NCI-H1105 treated with DMSO at 0.1 percent for 48 hours (cell line): Measurements from ENCODE around the gene GID8.
"Not testable (repeated sequence)": the region's sequence is repeated elsewhere in the genome, so short reads cannot be mapped to it uniquely, and the experiment has no call there.

ENCODE experiments used
- DNase-seq: peaks from one replicate; lab custom pipeline; 2025; lab: John Stamatoyannopoulos, UW

The GID8 gene

DNA sequence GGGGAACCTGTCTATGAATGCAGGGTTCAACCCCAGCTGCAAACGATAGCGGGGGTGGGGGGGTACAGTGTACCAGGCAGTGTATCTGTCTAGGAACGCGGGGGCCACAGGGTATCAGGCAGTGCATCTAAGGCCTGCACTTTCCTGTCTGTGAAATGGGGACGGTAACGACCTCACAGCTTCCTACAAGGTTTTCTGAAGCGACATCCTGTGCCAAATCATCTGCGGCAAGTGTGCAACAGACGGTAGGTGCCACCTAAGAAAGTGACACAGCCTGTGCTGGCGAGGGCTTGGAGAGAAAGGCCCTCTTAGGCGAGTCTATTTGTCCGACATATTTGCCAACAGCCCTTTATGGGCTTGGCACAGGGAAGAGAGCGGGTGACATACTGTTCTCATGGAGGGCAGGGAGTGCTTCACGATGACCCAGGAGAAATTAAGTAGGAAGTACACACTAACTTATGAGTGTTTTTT is 15.5 kb upstream of the GID8 start:
- DNase-seq: no peak

DNA sequence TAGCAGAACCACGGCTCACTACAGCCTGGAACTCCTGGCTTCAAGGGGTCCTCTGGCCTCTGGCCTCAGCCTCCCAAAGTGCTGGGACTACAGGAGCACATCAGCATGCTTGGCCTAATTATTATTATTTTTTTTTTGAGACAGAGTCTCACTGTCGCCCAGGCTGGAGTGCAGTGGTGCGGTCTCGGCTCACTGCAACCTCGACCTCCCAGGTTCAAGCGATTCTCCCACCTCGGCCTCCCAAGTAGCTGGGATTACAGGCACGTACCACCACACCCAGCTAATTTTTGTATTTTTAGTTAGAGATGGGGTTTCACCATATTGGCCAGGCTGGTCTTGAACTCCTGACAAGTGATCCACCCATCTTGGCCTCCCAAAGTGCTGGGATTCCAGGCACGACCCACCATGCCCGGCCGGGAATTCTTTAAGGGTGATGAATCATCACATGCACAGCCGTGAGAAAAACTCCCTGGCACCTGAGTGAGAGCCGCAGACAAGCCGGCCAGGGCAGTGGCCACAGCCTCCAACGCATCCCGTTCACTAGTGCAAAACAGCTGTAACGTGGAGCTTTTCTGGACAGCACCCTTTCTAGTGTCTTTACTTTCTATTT is 14.8 kb upstream of the GID8 start:
- not testable (repeated sequence) for DNase-seq

DNA sequence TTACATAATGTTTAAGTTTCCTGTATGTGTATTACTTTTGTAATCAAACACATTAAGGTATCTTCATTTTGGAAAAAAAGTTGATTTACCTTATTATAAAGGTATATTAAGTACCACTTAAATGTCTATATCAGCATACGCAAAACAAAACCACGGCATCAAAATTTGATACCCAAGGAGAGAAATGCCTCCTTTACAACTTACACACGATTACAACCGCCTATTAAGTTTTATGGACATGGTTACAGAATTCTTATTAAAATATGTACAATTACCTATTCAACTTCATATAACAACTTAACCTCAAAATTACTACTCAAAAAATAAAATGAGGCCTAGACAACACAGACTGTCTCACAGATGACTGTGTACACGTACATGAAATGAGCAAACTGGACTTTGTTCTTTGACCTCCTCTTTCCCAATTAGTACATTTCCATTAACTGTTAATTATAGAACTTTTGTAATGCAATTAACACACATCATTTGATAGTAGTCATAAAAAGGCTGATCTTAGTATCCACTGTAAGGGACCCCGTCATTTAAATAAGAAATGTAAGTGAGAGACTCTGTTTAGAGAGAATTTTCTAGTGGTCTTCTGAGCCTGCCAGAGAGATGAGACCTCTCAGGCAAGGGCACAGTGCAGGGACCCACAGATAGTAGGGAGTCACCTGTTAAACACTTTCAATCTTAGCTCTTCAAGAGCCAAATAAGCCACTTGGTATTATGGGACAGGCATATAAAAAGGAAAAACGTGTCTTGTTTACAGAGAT is 14.1 kb upstream of the GID8 start:
- no peak for DNase-seq

DNA sequence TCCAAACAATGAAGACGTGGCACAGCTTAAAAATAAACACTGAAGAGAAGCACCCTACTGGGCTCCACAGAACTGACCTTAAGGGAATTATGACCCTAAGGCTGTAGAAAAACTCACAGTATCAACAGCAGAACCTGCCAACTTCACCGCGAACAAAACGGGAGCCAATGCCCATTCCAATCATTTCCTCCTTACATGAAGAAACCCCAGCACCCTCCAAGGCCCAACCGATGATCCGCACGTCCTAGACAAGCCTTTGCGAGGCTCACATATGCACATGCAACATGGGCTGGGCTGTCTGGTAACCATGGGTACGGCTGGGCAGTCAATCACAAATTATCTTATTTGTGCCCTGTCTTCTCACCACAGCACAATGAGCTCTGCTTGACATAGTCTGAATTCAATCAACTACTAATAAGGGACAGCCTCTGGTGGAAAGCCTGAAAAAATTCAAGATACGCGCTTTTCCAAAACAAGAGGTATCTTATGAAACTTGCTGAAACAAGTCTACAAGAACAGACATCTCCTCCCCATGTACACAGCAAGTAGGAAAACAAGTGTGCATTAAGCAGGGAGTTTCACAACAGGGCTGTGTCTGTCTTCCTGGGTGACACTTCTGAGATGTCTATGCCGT is 13.4 kb upstream of the GID8 start:
- no peak for DNase-seq

DNA sequence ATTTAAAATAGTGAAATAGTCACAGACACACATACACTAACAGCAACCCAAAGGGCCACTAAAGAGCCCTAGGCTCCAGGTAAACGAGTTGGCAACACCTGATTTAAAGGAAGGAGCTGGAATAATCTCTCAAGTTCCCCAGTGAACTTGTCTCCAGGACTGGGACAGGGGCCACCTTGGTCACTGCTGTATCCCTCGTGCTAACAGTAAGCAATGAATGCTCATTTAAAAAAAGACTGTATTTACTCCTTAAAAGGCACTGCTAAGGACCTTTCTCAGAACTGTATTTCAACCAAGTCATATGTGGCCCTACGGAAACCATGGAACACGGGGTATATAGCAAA is 12.9 kb upstream of the GID8 start:
- no peak for DNase-seq

DNA sequence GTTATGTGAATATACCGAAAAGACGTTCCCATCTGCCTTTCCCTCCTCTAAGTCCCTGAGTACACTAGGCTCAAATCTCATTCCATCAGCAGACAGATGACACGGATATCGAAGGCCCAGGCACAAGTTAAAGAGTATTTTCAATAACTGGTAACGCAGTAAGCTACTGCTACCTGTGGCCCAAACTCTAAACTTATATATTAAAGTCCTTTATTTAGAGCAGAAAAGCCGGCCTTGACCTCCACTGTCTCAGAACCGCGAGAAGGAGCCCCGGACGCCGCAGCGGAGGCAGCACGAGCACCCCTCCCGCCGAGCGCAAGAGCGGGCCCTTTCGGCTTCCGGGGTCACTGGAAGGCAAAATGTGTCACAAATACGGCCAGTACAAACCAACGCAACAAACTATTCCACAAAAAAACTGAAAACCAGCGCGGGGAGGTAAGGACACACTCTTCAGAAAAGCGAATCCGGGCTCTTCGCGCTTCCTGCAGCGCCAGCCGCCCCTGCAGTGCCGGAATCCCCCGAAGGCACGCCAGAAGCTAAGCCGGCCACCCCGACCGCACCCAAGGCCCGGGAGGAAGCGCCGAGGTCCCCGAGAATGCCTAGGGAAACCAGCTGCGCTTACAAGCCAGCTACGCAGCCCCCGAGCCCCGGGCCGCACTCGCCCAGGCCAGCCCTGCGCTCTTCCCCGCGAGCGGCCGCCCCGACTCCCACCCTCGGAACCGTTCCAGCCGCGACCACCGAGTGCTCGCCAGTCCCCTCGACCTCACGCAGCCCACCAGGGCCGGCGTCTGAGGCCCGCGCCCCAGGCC is 12.3 kb upstream of the GID8 start:
- DNase-seq: peak; percentile 9

DNA sequence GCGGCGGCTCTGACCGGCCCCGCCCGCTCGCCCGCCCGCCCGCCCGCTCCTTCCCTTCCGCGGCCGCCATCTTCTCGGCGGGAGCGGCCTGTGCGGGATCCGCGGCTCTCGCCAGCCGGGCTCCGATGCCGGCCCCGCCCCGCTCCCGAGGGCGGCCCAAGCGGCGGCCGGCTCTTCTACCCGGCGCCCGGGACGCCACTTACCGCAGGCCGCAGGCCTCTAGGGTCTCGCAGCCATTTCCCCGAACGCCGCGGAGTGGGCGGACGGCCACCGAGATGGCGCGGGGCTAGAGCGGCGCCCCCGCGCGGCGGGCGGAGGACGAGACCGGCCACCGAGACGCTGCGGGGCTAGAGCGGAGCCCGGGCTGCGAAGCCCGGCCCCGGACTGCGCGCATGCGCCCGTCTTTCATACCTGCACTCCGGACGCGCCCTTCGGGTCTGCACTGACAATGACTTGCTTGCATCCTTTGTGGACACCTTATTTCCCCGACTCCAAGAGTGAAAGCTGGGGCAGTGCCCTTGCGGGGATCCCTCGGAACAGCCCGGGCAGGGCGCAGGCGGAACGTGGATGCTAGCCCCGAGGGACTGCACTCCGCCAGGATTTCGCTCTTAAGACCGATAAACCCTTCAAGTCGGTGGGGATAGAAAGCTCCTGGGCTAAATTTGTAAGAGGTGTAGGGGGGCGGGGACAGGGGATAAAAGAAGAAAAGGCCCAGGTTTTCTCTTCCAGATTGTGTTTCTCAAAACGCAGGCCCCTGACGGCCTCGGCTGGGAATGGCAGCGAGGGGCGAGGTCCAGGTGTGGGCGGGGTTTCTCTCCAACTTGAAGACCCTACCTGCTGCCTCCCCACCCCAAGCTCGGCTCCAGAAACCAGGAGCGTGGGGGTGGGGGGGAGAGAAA is 11.5 kb upstream of the GID8 start, which contains the start of gene DIDO1:
Gene DIDO1 (minus strand): TSS at position 277 of the 899 bp plus-strand sequence.
- peak; percentile 89 for DNase-seq

DNA sequence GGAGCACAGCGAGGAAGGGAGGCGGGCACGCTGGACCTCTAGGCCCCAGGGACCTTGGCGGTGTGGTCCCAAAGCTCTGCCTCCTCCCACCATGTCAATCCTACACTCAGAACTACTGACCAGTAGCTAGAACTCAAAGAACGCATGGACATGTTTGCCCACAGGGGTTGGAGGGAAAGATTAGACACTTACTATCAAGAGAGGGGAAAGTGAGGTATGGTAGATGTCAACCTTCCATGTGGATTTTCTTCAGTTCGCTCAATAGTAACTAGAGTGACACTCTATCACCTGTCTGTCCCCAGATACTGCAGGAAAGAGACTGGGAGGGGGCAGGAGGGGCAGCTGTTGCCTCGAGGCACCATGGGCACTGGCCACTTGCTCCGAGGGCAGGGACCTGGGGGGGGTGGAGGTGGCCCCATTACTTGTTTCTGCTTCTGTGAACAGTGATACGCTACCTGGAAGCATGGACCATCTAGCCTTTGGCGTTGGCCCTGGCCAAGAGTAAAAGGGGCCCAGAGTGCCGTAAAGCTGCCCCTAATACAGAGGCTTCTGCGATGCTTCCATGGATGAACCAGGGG is 10.7 kb upstream of the GID8 start:
- DNase-seq: no peak

DNA sequence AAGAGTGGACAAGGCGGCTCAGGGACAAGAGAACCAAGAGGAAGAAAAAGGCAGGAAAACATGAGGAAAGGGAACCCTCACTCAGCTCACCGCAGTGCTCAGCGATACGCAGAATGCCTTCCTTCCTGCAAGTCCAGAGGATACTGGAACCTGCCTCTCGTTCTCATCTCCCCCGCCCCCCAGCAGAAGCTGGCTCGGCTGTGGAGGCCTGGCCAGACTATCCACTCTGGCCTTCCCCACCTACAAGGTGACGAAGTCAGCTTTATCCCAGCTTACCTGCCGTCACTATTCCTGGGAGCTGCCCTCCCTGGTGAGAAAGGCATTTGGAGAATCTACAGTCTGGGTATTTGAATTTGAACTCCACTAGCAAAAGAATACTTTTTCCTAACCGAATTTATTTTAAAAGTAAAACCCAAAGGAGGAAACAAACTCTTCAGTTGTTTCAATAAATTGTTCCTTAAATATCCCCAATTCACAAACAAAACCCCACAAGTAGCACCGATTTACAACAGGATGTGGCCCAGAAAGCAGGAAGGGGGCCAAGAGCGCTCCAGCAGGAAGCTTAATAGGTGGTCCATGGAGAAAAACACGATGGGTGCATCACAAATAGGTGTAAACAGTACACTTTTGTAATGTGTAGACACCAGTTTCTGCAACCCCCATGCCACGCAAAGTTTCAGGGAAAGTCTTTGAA is 9.6 kb upstream of the GID8 start:
- no peak for DNase-seq

DNA sequence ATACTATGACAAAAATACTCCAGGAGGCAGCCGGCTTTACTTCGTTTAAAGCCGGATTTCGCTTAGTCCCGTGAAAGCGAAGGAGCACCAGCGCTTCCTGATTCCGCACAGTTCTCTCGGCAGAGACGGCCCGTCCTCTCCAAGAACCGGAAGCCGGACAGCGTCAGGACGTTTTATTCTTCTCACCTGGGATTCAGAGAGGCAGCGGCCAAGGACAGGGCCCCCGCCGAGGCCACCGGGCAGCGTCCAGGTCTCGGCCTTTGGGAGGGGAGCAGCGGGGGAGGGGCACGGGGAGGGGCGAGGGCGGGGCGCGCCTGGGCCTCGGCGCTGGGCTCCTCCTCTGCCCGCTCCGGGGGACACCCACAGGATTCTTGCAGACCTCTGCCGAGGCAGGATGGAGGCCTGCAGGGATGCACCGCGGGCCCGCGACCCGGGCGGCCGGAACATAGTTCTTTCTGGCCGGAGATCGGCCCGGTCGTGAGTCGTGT is 8.9 kb upstream of the GID8 start:
- DNase-seq: no peak

DNA sequence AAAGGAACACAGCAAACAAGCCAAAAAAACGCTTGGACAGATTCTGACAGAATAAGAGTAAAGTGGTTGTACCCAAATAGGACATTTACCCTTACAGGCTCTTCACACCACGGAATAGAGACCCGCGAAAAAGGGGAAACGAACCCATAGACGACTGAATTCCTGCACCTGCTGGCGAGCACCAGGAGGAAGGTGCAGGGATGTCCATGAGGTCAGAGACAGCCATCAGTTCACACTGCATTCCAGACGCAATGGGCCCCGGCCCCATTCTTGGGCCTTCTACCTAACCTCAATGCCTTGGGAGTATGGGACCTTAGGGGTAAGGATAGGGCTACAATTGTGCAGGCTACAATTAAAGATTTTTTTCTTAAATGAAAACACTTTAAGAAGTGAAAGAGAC is 6.5 kb upstream of the GID8 start:
- no peak for DNase-seq

DNA sequence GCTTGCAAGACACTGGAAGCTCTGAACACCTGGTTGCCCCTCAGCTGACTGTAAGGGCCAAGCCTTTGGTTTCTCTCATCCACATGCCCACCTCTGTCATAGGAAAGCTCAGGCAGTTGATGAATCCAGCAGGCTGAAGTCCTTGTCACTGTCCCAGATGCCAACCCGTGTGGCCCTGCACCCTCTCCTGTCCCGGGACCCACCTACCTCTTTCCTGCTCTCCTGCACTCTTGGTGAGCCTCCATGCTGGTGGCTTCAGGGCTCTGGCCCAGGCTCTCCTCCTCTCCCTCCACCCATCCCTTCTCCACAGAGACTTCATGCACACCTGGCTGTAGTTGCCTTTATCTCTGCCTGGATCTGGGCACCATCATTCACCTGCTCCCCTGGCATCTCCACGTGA is 4.0 kb upstream of the GID8 start:
- DNase-seq: no peak

DNA sequence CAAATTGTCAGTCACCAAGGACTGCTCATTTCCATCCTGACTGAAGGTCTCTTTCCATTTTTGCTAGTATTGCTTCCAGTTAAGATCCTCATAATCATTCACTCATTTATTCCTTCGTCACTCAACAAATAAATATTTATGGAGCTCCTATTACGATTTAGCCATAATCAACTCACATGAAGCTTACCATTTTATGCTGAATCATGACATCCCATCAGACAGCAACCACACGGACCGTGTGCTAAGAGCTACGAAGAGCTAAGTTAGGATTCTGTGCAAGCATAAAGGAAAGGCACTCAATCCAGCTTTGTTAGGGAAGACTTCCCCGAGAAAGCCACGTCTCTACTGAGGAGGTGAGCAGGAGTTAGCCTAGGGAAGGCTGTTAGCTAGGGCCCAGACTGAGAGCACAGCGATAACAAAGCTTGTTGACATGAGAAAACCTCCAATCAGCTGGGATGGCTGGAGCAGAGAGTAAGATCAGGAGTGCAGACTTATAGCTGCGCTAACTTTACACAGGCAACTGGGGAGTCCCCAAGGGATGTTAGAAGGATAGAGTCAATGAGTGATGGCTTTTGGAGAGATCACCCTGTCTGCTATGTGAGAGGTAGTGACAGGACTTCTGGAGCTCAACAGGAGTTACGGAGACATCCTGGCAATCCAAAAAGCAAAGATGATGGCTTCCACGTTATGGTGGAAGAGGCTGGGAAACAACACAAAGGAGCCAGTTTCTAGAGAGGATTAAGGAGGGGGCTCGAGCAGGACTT is 2.6 kb upstream of the GID8 start:
- DNase-seq: no peak

DNA sequence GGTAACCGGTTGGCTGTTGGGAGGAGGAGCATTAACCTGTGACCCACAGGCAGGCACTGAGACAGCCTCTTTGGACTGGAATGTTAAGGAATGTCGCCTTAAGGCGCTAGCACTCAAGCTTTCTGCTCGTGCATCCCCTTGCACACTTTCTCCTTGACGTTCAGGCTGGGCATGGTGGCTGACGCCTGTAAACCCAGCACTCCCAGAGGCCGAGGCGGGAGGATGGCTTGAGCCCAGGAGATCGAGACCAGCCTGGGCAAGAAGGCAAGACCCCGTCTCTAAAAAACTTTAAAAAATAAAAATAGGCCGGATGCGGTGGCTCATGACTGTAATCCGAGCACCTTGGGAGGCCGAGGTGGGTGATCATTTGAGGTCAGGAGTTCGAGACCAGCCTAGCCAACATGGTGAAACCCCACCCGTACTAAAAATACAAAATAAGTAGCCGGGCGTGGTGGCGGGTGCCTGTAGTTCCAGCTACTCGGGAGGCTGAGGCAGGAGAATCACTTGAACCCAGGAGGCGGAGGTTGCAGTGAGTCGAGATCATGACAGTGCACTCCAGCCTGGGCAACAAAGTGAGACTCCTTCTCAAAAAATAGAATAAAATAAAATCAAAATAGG is 1.9 kb upstream of the GID8 start:
- DNase-seq: no peak

DNA sequence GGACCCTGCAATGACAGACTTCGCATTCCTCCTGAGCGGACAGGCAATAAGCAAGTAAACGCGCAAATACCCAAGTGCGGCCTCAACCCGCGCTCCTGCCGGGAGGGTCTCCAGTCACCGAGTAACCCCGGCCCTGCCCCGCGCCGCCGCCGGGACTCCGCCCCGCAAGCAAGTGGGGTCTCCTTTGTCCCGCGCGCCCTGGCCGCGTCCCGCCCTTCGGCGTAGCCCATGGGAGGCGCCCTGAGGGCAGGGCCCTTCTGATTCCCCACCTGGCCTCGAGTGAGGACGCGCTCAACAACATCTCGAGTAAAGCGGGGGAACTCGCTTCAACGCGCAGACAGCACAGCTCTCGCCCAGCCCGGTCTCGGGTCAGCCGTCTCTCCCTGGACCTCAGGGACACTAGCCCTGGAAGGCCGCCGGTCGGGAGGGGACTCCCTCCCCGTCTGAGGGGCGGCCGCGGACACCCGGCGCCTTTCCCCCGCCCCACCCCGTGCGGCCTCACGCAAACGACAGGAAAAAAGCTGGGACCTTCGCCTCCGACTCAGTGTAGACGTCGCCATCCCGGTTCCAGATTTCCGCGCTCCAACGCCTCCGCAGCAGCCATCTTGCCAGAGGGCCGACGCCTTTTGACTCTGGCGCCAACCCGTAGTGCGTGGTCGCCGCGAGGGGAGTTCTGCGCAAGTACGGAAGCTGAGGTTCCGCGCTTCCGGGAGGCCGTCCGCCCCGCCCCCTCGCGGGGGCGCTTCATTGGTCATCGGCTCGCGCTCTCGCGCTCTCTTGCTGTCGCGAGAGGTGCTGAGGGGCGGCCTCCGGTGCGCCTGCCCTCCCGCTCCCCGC is 461 bp upstream of the GID8 start:
- DNase-seq: peak; percentile 93

DNA sequence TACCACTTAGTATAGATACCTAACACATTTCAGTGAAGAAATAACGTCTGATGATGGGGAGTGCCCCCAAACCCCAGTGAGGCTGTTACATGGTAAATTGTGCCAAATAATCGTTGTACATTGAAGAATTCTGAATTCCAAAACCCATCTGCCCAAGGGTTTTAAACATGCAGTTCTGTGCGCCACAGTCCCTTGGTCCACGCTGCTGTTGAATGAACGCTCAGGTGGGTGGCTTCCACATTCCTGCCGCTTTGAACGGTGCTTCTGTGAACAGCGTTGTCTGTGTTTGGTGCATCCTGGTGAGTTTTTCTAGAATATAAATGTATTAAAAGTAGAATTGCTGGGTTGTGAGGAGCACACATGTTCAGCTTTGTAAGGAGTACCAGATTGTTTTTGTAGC is 2.9 kb downstream of the GID8 start:
- DNase-seq: no peak

DNA sequence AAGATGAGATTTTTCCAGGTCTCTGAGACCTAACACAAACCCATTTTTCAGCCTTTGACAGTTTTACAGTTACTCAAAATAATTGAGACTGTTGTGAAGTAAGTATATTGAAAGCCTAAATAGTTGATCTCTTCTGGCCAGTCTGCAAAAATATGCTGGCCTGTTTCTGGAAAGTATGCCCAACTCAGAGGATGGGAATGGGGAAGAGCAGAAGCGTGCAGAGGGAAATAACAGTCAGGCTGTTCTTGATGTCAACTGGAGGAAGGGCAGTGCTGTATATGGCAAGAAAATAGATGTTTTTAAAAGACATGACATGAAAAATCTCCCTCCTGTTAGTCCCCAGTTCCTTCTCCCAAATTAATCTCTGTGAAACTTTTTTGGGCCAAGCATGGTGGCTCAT is 3.8 kb downstream of the GID8 start:
- DNase-seq: no peak

DNA sequence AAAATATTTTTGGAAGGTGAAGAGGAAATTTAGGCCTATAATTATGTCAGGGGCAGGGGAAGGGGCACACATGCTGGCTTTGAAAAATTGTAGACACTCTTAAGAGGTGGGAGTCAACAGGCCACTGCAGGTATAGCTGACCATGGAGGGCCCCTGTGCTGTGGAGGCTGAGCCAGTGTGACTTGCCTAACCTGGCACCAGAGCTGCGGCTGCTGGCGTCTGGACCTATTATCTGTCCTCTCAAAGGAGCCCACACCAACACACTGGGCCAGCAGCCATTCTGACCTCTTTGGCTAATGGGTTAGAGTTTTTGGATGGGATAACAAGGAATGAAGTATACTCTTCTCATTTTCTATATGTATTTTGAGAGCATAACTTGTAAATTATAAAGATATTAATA is 4.5 kb downstream of the GID8 start:
- no peak for DNase-seq
